ENCODE measurements around the gene LCNL1.

LCNL1 gene

GRCh38 chr9:136973618-136974617, 8.9 kb upstream of the LCNL1 start:
- no peak for DNase-seq (ENCODE audit: low read depth in 2 of 2)

GRCh38 chr9:136974817-136975535, 7.8 kb upstream of the LCNL1 start:
- DNase-seq (ENCODE audit: low read depth in 2 of 2), result no peak

GRCh38 chr9:136975644-136976043, 7.1 kb upstream of the LCNL1 start:
- no peak for DNase-seq (ENCODE audit: low read depth in 2 of 2)

- DNase-seq (ENCODE audit: low read depth in 2 of 2), result no peak
These were observed 5.6 kb upstream of the LCNL1 start, which contains the start of gene PTGDS for GRCh38 chr9:136977223-136977622. TSS of gene PTGDS (plus strand) at chr9:136977504. CDS start at chr9:136977579, 75 bp downstream.

- DNase-seq (ENCODE audit: low read depth in 2 of 2), result no peak
These were observed 5.1 kb upstream of the LCNL1 start for GRCh38 chr9:136977649-136978072.

GRCh38 chr9:136978073-136978864, 4.5 kb upstream of the LCNL1 start:
- DNase-seq (ENCODE audit: low read depth in 2 of 2), result peak; percentile 43 to 57

- no peak for DNase-seq (ENCODE audit: low read depth in 2 of 2)
These were observed 3.8 kb upstream of the LCNL1 start for GRCh38 chr9:136978865-136979544.

GRCh38 chr9:136979769-136980587, 2.8 kb upstream of the LCNL1 start:
- no peak for DNase-seq (ENCODE audit: low read depth in 2 of 2)

GRCh38 chr9:136980669-136981478, 1.9 kb upstream of the LCNL1 start:
- DNase-seq (ENCODE audit: low read depth in 2 of 2), result no peak

GRCh38 chr9:136981588-136982231, 1.1 kb upstream of the LCNL1 start:
- DNase-seq (ENCODE audit: low read depth in 2 of 2), result no peak

GRCh38 chr9:136983167-136983566, 374 bp downstream of the LCNL1 start:
- no peak for DNase-seq (ENCODE audit: low read depth in 2 of 2)

- DNase-seq (ENCODE audit: low read depth in 2 of 2), result no peak
These were observed 992 bp downstream of the LCNL1 start for GRCh38 chr9:136983656-136984314.

GRCh38 chr9:136984464-136985026, 1.8 kb downstream of the LCNL1 start:
- DNase-seq (ENCODE audit: low read depth in 2 of 2), result no peak

- no peak for DNase-seq (ENCODE audit: low read depth in 2 of 2)
These were observed 2.3 kb downstream of the LCNL1 start for GRCh38 chr9:136985027-136985602.

- DNase-seq (ENCODE audit: low read depth in 2 of 2), result no peak
These were observed 3.1 kb downstream of the LCNL1 start for GRCh38 chr9:136985853-136986252.

GRCh38 chr9:136988872-136989271, 6.1 kb downstream of the LCNL1 start:
- DNase-seq (ENCODE audit: low read depth in 2 of 2), result no peak

- no peak for DNase-seq (ENCODE audit: low read depth in 2 of 2)
These were observed 7.6 kb downstream of the LCNL1 start for GRCh38 chr9:136990242-136990911.
